T-helper 1 cell treated with Interleukin-12 subunit alpha and Interleukin-12 subunit beta and Interleukin-4 antibody, amounts not matched to agents 30 μg/mL and 1 μg/mL, for 36 hours (primary cell): ENCODE measurements around the gene PPDPF.
"Not testable (repeated sequence)": the region's sequence is repeated elsewhere in the genome, so short reads cannot be mapped to it uniquely, and the experiment has no call there.

ENCODE experiments used
- H3K27ac Mint-ChIP-seq: one replicate; pipeline ENCODE4 v1.8.0; 2021; ENCODE audit warnings: mild to moderate bottlenecking, mixed read lengths
- H3K27me3 Mint-ChIP-seq: one replicate; pipeline ENCODE4 v1.8.0; 2021; ENCODE audit warnings: low read depth, mixed read lengths
- H3K36me3 Mint-ChIP-seq: one replicate; pipeline ENCODE4 v1.8.0; 2021; ENCODE audit warnings: low read depth, mixed read lengths
- H3K4me1 Mint-ChIP-seq: one replicate; pipeline ENCODE4 v1.8.0; 2021; ENCODE audit warnings: low read depth, mixed read lengths
- H3K4me3 Mint-ChIP-seq: one replicate; pipeline ENCODE4 v1.8.0; 2021; ENCODE audit warnings: mild to moderate bottlenecking, moderate library complexity, mixed read lengths
- H3K9me3 Mint-ChIP-seq: one replicate; pipeline ENCODE4 v1.8.0; 2021; ENCODE audit warnings: mixed read lengths

The PPDPF gene

GRCh38 chr20:63520504-63520933 is at the start of gene PPDPF:
TSS of gene PPDPF (plus strand) at chr20:63520765. CDS start at chr20:63521309, 544 bp downstream.
- H3K27ac Mint-ChIP-seq, result peak within 1 kb of the TSS; percentile 62
- H3K36me3 Mint-ChIP-seq, result peaks cover 14% of the 10 kb centered on the region
- peaks cover 6% of the 10 kb centered on the region for H3K27me3 Mint-ChIP-seq
- peaks cover 9% of the 10 kb centered on the region for H3K4me1 Mint-ChIP-seq
- no peaks in the 10 kb centered on the region for H3K9me3 Mint-ChIP-seq
- H3K4me3 Mint-ChIP-seq, result peak within 1 kb of the TSS; percentile 79

- no peaks in the 10 kb centered on the region for H3K4me1 Mint-ChIP-seq
- no peaks in the 10 kb centered on the region for H3K36me3 Mint-ChIP-seq
- H3K27me3 Mint-ChIP-seq, result peaks cover 31% of the 10 kb centered on the region
Measured at GRCh38 chr20:63471002-63471716, 49.4 kb upstream of the PPDPF start.

GRCh38 chr20:63471717-63471980 is 48.9 kb upstream of the PPDPF start:
- Mint-ChIP-seq H3K9me3 (no peaks in the 10 kb centered on the region), H3K27me3 (peaks cover 32% of the 10 kb centered on the region), H3K36me3 (no peaks in the 10 kb centered on the region), H3K27ac (no peak overlapping the region), H3K4me1 (no peaks in the 10 kb centered on the region), H3K4me3 (no peak overlapping the region)

More at GRCh38 chr20:63471002-63471716, 49.4 kb upstream of the PPDPF start:
- no peaks in the 10 kb centered on the region for H3K9me3 Mint-ChIP-seq
- H3K4me3 Mint-ChIP-seq, result no peak overlapping the region
- no peak overlapping the region for H3K27ac Mint-ChIP-seq

- no peak within 1 kb of the TSS for H3K27ac Mint-ChIP-seq
- no peaks in the 10 kb centered on the region for H3K9me3 Mint-ChIP-seq
- H3K4me3 Mint-ChIP-seq, result no peak within 1 kb of the TSS
- peaks cover 36% of the 10 kb centered on the region for H3K27me3 Mint-ChIP-seq
- no peaks in the 10 kb centered on the region for H3K36me3 Mint-ChIP-seq
- H3K4me1 Mint-ChIP-seq, result no peaks in the 10 kb centered on the region
Measured at GRCh38 chr20:63471981-63472831, 48.4 kb upstream of the PPDPF start, which contains the start of gene KCNQ2. TSS of gene KCNQ2 (minus strand) at chr20:63472655. CDS start at chr20:63472463, 192 bp downstream.

GRCh38 chr20:63472862-63473390 is 47.6 kb upstream of the PPDPF start:
- Mint-ChIP-seq H3K27ac (no peak overlapping the region), H3K27me3 (peaks cover 36% of the 10 kb centered on the region), H3K9me3 (no peaks in the 10 kb centered on the region), H3K4me1 (no peaks in the 10 kb centered on the region), H3K36me3 (no peaks in the 10 kb centered on the region), H3K4me3 (no peak overlapping the region)

- Mint-ChIP-seq H3K27ac (no peak overlapping the region), H3K36me3 (no peaks in the 10 kb centered on the region), H3K9me3 (no peaks in the 10 kb centered on the region), H3K27me3 (peaks cover 36% of the 10 kb centered on the region), H3K4me3 (no peak overlapping the region), H3K4me1 (no peaks in the 10 kb centered on the region)
Measured at GRCh38 chr20:63473555-63474449, 46.8 kb upstream of the PPDPF start.

- Mint-ChIP-seq H3K4me1 (no peaks in the 10 kb centered on the region), H3K4me3 (no peak overlapping the region), H3K9me3 (no peaks in the 10 kb centered on the region), H3K27ac (no peak overlapping the region), H3K27me3 (peaks cover 34% of the 10 kb centered on the region), H3K36me3 (no peaks in the 10 kb centered on the region)
Measured at GRCh38 chr20:63475209-63475608, 45.4 kb upstream of the PPDPF start.

- Mint-ChIP-seq H3K4me1 (no peaks in the 10 kb centered on the region), H3K27me3 (peaks cover 31% of the 10 kb centered on the region), H3K4me3 (no peak overlapping the region), H3K36me3 (no peaks in the 10 kb centered on the region), H3K27ac (no peak overlapping the region), H3K9me3 (no peaks in the 10 kb centered on the region)
Measured at GRCh38 chr20:63477061-63477616, 43.4 kb upstream of the PPDPF start.

- H3K27me3 Mint-ChIP-seq, result peaks cover 31% of the 10 kb centered on the region
- H3K4me1 Mint-ChIP-seq, result peaks cover 1% of the 10 kb centered on the region
- no peaks in the 10 kb centered on the region for H3K36me3 Mint-ChIP-seq
- H3K4me3 Mint-ChIP-seq, result no peak overlapping the region
- no peaks in the 10 kb centered on the region for H3K9me3 Mint-ChIP-seq
- no peak overlapping the region for H3K27ac Mint-ChIP-seq
Measured at GRCh38 chr20:63477944-63478343, 42.6 kb upstream of the PPDPF start.

- no peaks in the 10 kb centered on the region for H3K36me3 Mint-ChIP-seq
- peaks cover 26% of the 10 kb centered on the region for H3K27me3 Mint-ChIP-seq
- peaks cover 1% of the 10 kb centered on the region for H3K4me1 Mint-ChIP-seq
Measured at GRCh38 chr20:63478346-63479302, 41.9 kb upstream of the PPDPF start.

GRCh38 chr20:63479695-63480419 is 40.7 kb upstream of the PPDPF start:
- H3K27me3 Mint-ChIP-seq, result peaks cover 19% of the 10 kb centered on the region

More at GRCh38 chr20:63478346-63479302, 41.9 kb upstream of the PPDPF start:
- Mint-ChIP-seq H3K27ac (no peak overlapping the region), H3K9me3 (no peaks in the 10 kb centered on the region), H3K4me3 (no peak overlapping the region)

GRCh38 chr20:63481503-63481902 is 39.1 kb upstream of the PPDPF start:
- Mint-ChIP-seq H3K27me3 (peaks cover 7% of the 10 kb centered on the region), H3K9me3 (no peaks in the 10 kb centered on the region), H3K4me1 (peaks cover 1% of the 10 kb centered on the region), H3K27ac (no peak overlapping the region), H3K36me3 (no peaks in the 10 kb centered on the region), H3K4me3 (no peak overlapping the region)

More at GRCh38 chr20:63479695-63480419, 40.7 kb upstream of the PPDPF start:
- H3K9me3 Mint-ChIP-seq, H3K36me3 Mint-ChIP-seq, H3K4me3 Mint-ChIP-seq, H3K4me1 Mint-ChIP-seq, H3K27ac Mint-ChIP-seq: not testable (repeated sequence)
